SU-DHL-6 (cell line): ENCODE results near the gene RRM1.
A peak's percentile ranks its signal among the peaks of the same experiment; 100 is the strongest.

Experiments used
- H2AFZ ChIP-seq: fragments of 200-600 bp; sonication (generic); 2 replicates; pipeline ENCODE4 v1.6.1; 2014; ENCODE audit warnings: low read depth, mild to moderate bottlenecking, moderate library complexity, mixed read lengths, antibody characterized with exemption, low read length; ENCODE audit not compliant: severe bottlenecking
- H3F3A ChIP-seq: fragments of 200-600 bp; shearing (Covaris generic); 2 replicates; pipeline ENCODE4 v1.6.0; 2016; ENCODE audit warnings: antibody characterized with exemption, mild to moderate bottlenecking; ENCODE audit not compliant: insufficient read depth
- H3K27ac ChIP-seq: fragments of 200-600 bp; sonication (generic); 2 replicates; pipeline ENCODE4 v1.5.1; 2016; ENCODE audit warnings: low read depth, mild to moderate bottlenecking, low read length, moderate library complexity, mixed read lengths
- H3K27me3 ChIP-seq: fragments of 200-600 bp; sonication (generic), shearing (Covaris generic); 2 replicates; pipeline ENCODE4 v1.6.0; 2014; ENCODE audit warnings: mild to moderate bottlenecking, low read length
- H3K36me3 ChIP-seq: fragments of 200-600 bp; sonication (generic); 2 replicates; pipeline ENCODE4 v1.6.1; 2014; ENCODE audit warnings: mild to moderate bottlenecking, low read length, mixed read lengths
- H3K4me2 ChIP-seq: fragments of 300-600, 200-600 bp; shearing (Covaris generic), sonication (generic); 2 replicates; pipeline ENCODE4 v1.6.0; 2014; ENCODE audit warnings: low read length, low read depth, mild to moderate bottlenecking; ENCODE audit not compliant: poor library complexity, severe bottlenecking
- H3K4me3 ChIP-seq: fragments of 200-600 bp; sonication (generic); 2 replicates; pipeline ENCODE4 v1.5.1; 2014; ENCODE audit warnings: antibody characterized with exemption, low read length, mild to moderate bottlenecking, mixed read lengths; ENCODE audit not compliant: insufficient read depth, poor library complexity, severe bottlenecking
- H3K79me2 ChIP-seq: fragments of 200-600 bp; sonication (generic); 2 replicates; pipeline ENCODE4 v1.6.1; 2014; ENCODE audit warnings: mild to moderate bottlenecking, low read length, moderate library complexity; ENCODE audit not compliant: insufficient read depth
- H3K9ac ChIP-seq: fragments of 200-600 bp; sonication (generic); 2 replicates; pipeline ENCODE4 v1.7.0; 2014; ENCODE audit warnings: mild to moderate bottlenecking, low read length
- H3K9me2 ChIP-seq: fragments of 200-600 bp; sonication (generic); replicated peaks from 2 replicates; pipeline ENCODE4 v1.6.1; 2014; ENCODE audit warnings: low read length; ENCODE audit not compliant: insufficient read depth
- H3K9me3 ChIP-seq: fragments of 200-600 bp; sonication (generic); 2 replicates; pipeline ENCODE4 v1.6.1; 2014; ENCODE audit warnings: low read length, mixed read lengths; ENCODE audit not compliant: insufficient read depth
- H4K20me1 ChIP-seq: fragments of 200-600 bp; sonication (generic); 2 replicates; pipeline ENCODE4 v1.6.1; 2014; ENCODE audit warnings: low read depth, mild to moderate bottlenecking, antibody characterized with exemption, low read length, moderate library complexity, mixed read lengths
- EZH2phosphoT487 ChIP-seq: fragments of 200-600 bp; sonication (generic), shearing (Covaris generic); conservative IDR thresholded peaks from 2 replicates; pipeline ENCODE4 v1.6.1; 2018; ENCODE audit warnings: mild to moderate bottlenecking, antibody characterized with exemption, low read length, moderate library complexity, mixed read lengths
- TF ChIP-seq, protein P1 (sequence below): fragments of 200-600 bp; sonication (generic); IDR thresholded peaks from one replicate; pipeline ENCODE4 v1.5.1; 2017; ENCODE audit warnings: antibody characterized with exemption, mild to moderate bottlenecking, low read length, moderate library complexity; ENCODE audit not compliant: insufficient read depth, poor library complexity, severe bottlenecking

The RRM1 gene

DNA sequence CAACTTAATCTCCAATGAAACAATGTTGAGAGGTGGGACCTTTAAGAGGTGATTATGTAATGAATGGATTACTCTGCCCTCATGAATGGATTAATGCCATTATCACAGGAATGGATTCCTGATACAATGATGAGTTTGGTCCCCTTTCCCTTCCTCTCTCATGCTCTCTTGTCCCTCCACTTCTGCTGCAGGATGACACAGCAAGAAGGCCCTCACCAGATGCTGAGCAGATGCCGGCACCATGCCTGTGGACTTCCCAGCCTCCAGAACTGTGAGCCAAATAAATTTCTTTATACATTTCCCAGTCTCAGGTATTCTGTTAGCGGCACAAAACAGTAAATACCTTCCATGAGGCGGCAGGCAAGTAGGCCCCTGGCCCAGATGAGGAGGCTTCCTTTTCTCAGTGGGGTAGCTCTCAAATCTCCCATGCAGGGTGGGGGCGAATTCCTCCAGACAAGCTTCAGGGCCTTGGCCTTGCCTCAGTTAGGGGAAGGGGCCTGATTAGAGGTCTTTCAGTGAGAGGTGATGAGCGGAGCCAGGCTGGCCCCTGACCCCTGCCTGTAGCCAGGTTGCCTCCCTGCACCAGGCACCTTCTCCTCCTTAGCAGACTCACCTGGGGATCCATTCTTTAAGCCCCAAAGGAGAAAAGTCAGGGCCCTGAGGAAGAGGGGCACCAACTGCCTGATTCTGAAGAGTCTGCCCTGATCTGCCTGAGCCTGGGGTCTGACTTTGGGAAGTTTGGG lies 86.0 kb downstream of the RRM1 start:
- TF ChIP-seq, protein P1, sequence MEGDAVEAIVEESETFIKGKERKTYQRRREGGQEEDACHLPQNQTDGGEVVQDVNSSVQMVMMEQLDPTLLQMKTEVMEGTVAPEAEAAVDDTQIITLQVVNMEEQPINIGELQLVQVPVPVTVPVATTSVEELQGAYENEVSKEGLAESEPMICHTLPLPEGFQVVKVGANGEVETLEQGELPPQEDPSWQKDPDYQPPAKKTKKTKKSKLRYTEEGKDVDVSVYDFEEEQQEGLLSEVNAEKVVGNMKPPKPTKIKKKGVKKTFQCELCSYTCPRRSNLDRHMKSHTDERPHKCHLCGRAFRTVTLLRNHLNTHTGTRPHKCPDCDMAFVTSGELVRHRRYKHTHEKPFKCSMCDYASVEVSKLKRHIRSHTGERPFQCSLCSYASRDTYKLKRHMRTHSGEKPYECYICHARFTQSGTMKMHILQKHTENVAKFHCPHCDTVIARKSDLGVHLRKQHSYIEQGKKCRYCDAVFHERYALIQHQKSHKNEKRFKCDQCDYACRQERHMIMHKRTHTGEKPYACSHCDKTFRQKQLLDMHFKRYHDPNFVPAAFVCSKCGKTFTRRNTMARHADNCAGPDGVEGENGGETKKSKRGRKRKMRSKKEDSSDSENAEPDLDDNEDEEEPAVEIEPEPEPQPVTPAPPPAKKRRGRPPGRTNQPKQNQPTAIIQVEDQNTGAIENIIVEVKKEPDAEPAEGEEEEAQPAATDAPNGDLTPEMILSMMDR, result no peak
- TF ChIP-seq EZH2phosphoT487, result no peak
- no peaks in the 10 kb centered on the region for H4K20me1 ChIP-seq
- no peak overlapping the region for H3K4me3 ChIP-seq
- H3K79me2 ChIP-seq, result no peaks in the 10 kb centered on the region
- H3K36me3 ChIP-seq, result no peaks in the 10 kb centered on the region
- no peaks in the 10 kb centered on the region for H3F3A ChIP-seq
- H2AFZ ChIP-seq, result no peak overlapping the region
- H3K9me2 ChIP-seq, result no peaks in the 10 kb centered on the region
- H3K9me3 ChIP-seq, result no peaks in the 10 kb centered on the region
- H3K9ac ChIP-seq, result no peak overlapping the region
- no peak overlapping the region for H3K27ac ChIP-seq
- H3K27me3 ChIP-seq, result no peaks in the 10 kb centered on the region
- H3K4me2 ChIP-seq, result no peak overlapping the region

DNA sequence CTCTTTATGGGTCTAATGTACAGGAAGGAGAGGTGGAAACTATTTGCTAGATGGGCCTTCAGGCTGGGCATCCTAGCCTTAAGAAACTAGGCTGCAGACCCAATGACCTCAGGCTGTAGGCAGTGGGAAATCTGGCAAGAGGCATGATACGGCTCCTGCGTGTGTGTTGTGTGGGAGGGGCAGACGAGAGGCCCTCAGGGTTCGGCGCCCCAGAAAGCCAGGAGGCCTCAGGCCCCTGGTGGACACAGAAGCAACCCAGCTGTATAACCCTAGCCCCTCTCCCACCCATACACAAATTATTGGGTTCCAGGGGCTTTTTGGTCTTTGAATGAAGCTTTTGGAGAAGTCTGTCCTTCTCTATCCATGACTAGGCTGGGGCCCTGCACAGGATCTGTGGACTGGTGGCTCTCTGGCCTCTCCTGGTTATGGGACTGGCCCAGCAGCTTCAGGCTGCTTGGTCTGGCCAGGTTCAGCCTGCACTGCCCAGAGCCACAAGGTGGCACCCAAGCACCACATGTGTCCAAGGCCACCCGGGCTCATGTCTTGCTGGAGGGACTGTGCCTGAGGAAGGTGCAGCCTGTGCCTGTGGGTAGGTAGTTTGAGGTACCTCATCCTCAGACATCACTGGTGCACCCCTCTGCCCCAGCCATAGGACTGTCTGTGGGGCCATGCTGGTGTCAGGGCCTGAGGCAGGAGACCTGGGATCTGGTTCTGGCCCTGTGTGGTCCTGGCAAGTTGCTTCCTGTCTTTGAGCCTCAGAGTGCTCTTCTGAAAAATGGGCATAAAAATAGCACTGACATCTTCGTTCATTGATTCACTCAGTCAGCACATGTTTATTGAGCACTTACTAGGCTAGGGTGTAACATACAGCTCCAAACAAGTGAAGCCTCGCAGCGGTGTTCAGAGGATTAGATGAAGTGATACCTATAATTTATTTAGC lies 87.5 kb downstream of the RRM1 start:
- TF ChIP-seq EZH2phosphoT487, result no peak
- TF ChIP-seq, protein P1, result peak; percentile 79
- no peaks in the 10 kb centered on the region for H3K27me3 ChIP-seq
- no peak overlapping the region for H3K4me2 ChIP-seq
- no peaks in the 10 kb centered on the region for H3K9me3 ChIP-seq
- H2AFZ ChIP-seq, result no peak overlapping the region
- H3K4me3 ChIP-seq, result no peak overlapping the region
- no peaks in the 10 kb centered on the region for H3K36me3 ChIP-seq
- no peak overlapping the region for H3K27ac ChIP-seq
- no peaks in the 10 kb centered on the region for H3F3A ChIP-seq
- no peaks in the 10 kb centered on the region for H4K20me1 ChIP-seq
- H3K9me2 ChIP-seq, result no peaks in the 10 kb centered on the region
- H3K79me2 ChIP-seq, result no peaks in the 10 kb centered on the region
- no peak overlapping the region for H3K9ac ChIP-seq

DNA sequence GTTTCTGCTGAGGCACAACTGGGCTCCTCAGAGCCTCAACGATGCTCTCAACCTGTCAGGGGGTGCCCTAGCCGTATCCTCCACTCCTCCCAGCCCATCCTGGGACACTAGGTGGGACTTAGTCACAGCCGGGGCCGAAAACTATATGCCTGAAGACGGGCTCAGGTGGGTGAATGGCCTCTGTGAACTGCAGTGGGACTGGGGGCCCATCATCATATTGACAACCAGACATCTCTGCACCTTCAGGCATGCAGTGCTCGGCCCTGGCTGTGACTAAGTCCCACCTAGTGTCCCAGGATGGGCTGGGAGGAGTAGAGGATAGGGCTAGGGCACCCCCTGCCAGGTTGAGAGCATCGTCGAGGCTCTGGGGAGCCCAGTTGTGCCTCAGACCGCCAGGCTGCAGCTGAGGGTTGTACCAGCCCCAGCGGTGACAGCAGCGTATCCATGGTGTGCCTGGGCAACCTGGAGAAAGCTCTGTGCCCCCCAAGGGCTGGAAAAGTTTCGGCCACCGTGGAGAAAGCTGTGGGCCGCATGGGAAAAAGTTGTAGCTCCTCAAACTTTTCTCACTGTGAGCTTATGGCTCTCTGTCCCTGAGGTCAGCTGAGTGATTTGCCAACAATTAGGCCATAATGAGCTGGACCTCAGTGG lies 88.9 kb downstream of the RRM1 start:
- Histone ChIP-seq H3K4me3 (no peak overlapping the region), H3K27me3 (no peaks in the 10 kb centered on the region), H3K4me2 (no peak overlapping the region), H3K9ac (no peak overlapping the region), H3K27ac (no peak overlapping the region), H3K9me3 (no peaks in the 10 kb centered on the region), H3K9me2 (no peaks in the 10 kb centered on the region), H4K20me1 (no peaks in the 10 kb centered on the region), H2AFZ (no peak overlapping the region), H3K79me2 (no peaks in the 10 kb centered on the region), H3K36me3 (no peaks in the 10 kb centered on the region), H3F3A (no peaks in the 10 kb centered on the region)
- TF ChIP-seq, protein P1, result no peak
- no peak for TF ChIP-seq EZH2phosphoT487
